Astrocyte (in vitro differentiated cells and primary cell): ENCODE results near the gene TAF4. TPM values are rescaled to one million over a fixed set of nuclear protein-coding genes. Genes with fewer than 3 reads are reported as not detected.
A peak's percentile ranks its signal among the peaks of the same experiment; 100 is the strongest.
"Not testable (repeated sequence)": the region's sequence is repeated elsewhere in the genome, so short reads cannot be mapped to it uniquely, and the experiment has no call there.

Experiments used
- DNase-seq: peaks from one replicate; pipeline ENCODE4 v3.0.0-alpha.2; 2010; ENCODE audit warnings: low read depth
- FAIRE-seq: peaks from 2 replicates; lab custom pipeline; 2011; peaks lifted over from hg19 to GRCh38; lab: Jason Lieb, UNC
- H2AFZ ChIP-seq: 2 replicates; pipeline ENCODE4 v1.6.0; 2012; ENCODE audit warnings: low read depth, low read length, inconsistent platforms
- H3K27ac ChIP-seq: 2 replicates; pipeline ENCODE4 v1.5.1; 2011; ENCODE audit warnings: low read depth, low read length, inconsistent platforms
- H3K27me3 ChIP-seq: 2 replicates; pipeline ENCODE4 v1.6.0; 2011; ENCODE audit warnings: low read length, inconsistent platforms; ENCODE audit not compliant: insufficient read depth
- H3K36me3 ChIP-seq: 2 replicates; pipeline ENCODE4 v1.5.1; 2011; ENCODE audit warnings: low read length, inconsistent platforms; ENCODE audit not compliant: insufficient read depth
- H3K4me1 ChIP-seq: 2 replicates; pipeline ENCODE4 v1.5.1; 2011; ENCODE audit warnings: low read length, inconsistent platforms; ENCODE audit not compliant: insufficient read depth
- H3K4me2 ChIP-seq: 2 replicates; pipeline ENCODE4 v1.6.0; 2012; ENCODE audit warnings: low read length, inconsistent platforms
- H3K4me3 ChIP-seq: 2 replicates; pipeline ENCODE4 v1.5.1; 2011; ENCODE audit warnings: low read depth, mild to moderate bottlenecking, low read length, inconsistent platforms; ENCODE audit not compliant: insufficient read depth
- H3K79me2 ChIP-seq: 2 replicates; pipeline ENCODE4 v1.6.0; 2012; ENCODE audit warnings: mild to moderate bottlenecking, low read length, inconsistent platforms; ENCODE audit not compliant: insufficient read depth
- H3K9ac ChIP-seq: 2 replicates; pipeline ENCODE4 v1.6.0; 2012; ENCODE audit warnings: mild to moderate bottlenecking, low read length, inconsistent platforms
- H3K9me3 ChIP-seq: 2 replicates; pipeline ENCODE4 v1.5.1; 2012; ENCODE audit warnings: low read depth, mild to moderate bottlenecking, low read length, inconsistent platforms; ENCODE audit not compliant: insufficient read depth
- H4K20me1 ChIP-seq: 2 replicates; pipeline ENCODE4 v1.6.0; 2012; ENCODE audit warnings: low read length, inconsistent platforms; ENCODE audit not compliant: insufficient read depth
- H3K27ac Mint-ChIP-seq: one replicate; pipeline ENCODE4 v1.8.0; 2021; ENCODE audit warnings: mild to moderate bottlenecking, mixed read lengths; ENCODE audit not compliant: unreplicated experiment
- H3K27me3 Mint-ChIP-seq: one replicate; pipeline ENCODE4 v1.8.0; 2021; ENCODE audit warnings: low read depth, mixed read lengths; ENCODE audit not compliant: unreplicated experiment
- H3K36me3 Mint-ChIP-seq: one replicate; pipeline ENCODE4 v1.8.0; 2021; ENCODE audit warnings: low read depth, mixed read lengths; ENCODE audit not compliant: unreplicated experiment
- H3K4me1 Mint-ChIP-seq: one replicate; pipeline ENCODE4 v1.8.0; 2021; ENCODE audit warnings: low read depth, mixed read lengths; ENCODE audit not compliant: unreplicated experiment
- H3K4me3 Mint-ChIP-seq: one replicate; pipeline ENCODE4 v1.8.0; 2021; ENCODE audit warnings: mild to moderate bottlenecking, moderate library complexity, mixed read lengths; ENCODE audit not compliant: unreplicated experiment
- H3K9me3 Mint-ChIP-seq: one replicate; pipeline ENCODE4 v1.8.0; 2021; ENCODE audit warnings: mild to moderate bottlenecking, mixed read lengths; ENCODE audit not compliant: unreplicated experiment
- EZH2 ChIP-seq: IDR thresholded peaks from 2 replicates; pipeline ENCODE4 v1.6.1; 2012; ENCODE audit warnings: mild to moderate bottlenecking, low read length, inconsistent platforms; ENCODE audit not compliant: insufficient read depth
- total RNA-seq: library from RNA; stranded (reverse); gene quantifications from 2 replicates; pipeline ENCODE4 v1.2.1, GENCODE V29; 2021
- TF ChIP-seq, protein P1 (sequence below): IDR thresholded peaks from 2 replicates; pipeline ENCODE4 v1.5.1; 2011; ENCODE audit warnings: low read depth, mild to moderate bottlenecking, inconsistent platforms, low read length, moderate library complexity; ENCODE audit not compliant: insufficient read depth

Gene TAF4
- total RNA-seq, 1 donor from 2014 or later, result 11.8 TPM

DNA sequence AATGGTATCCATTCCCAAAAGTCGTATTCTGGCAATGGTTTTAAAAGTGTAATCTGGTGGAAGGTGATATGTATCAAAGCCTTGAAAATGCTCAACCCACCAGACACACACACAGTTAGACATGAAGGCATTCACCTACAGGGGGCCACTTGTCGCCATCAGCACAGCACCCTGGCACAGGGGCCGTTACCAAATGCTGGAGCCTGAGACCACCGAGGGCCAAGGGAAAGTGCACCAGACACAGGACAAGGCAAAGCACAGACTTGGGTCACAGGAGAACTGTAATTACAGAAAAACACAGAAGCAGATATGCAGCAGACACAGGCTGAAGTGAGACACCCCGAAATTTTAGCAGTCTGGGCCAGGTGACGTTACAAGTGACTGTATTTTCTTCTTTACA, 9.3 kb downstream of the TAF4 start:
- Histone ChIP-seq H4K20me1 (peaks cover 84% of the 10 kb centered on the region), H3K27me3 (no peaks in the 10 kb centered on the region), H3K9me3 (no peaks in the 10 kb centered on the region), H3K4me3 (no peak overlapping the region), H3K79me2 (peaks cover 85% of the 10 kb centered on the region), H3K4me1 (no peaks in the 10 kb centered on the region), H3K27ac (no peak overlapping the region), H2AFZ (no peak overlapping the region), H3K36me3 (no peaks in the 10 kb centered on the region), H3K4me2 (no peak overlapping the region), H3K9ac (no peak overlapping the region)
- Mint-ChIP-seq H3K27me3 (no peaks in the 10 kb centered on the region), H3K9me3 (no peaks in the 10 kb centered on the region), H3K4me3 (no peak overlapping the region), H3K36me3 (peaks cover 2% of the 10 kb centered on the region), H3K4me1 (peaks cover 2% of the 10 kb centered on the region), H3K27ac (no peak overlapping the region)
- no peak for DNase-seq
- no peak for FAIRE-seq
- TF ChIP-seq, protein P1, sequence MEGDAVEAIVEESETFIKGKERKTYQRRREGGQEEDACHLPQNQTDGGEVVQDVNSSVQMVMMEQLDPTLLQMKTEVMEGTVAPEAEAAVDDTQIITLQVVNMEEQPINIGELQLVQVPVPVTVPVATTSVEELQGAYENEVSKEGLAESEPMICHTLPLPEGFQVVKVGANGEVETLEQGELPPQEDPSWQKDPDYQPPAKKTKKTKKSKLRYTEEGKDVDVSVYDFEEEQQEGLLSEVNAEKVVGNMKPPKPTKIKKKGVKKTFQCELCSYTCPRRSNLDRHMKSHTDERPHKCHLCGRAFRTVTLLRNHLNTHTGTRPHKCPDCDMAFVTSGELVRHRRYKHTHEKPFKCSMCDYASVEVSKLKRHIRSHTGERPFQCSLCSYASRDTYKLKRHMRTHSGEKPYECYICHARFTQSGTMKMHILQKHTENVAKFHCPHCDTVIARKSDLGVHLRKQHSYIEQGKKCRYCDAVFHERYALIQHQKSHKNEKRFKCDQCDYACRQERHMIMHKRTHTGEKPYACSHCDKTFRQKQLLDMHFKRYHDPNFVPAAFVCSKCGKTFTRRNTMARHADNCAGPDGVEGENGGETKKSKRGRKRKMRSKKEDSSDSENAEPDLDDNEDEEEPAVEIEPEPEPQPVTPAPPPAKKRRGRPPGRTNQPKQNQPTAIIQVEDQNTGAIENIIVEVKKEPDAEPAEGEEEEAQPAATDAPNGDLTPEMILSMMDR, result no peak
- TF ChIP-seq EZH2, result no peak

DNA sequence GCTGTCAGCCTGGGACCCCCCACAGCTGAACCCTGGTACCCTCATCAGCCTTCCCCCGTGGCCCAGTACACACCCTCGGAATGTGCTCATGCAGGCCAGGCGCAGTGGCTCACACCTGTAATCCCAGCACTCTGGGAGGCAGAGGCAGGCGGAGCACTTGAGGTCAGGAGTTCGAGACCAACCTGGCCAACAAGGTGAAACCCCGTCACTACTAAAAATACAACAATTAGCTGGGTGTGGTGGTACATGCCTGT, 9.9 kb downstream of the TAF4 start:
- H3K4me1 Mint-ChIP-seq, H3K27ac Mint-ChIP-seq, H3K4me2 ChIP-seq, H3K4me1 ChIP-seq, H3K36me3 ChIP-seq, H3K9me3 Mint-ChIP-seq, H3K9me3 ChIP-seq, H3K4me3 ChIP-seq, H3K27me3 ChIP-seq, DNase-seq, FAIRE-seq, H3K27me3 Mint-ChIP-seq, H3K4me3 Mint-ChIP-seq, H3K9ac ChIP-seq, H2AFZ ChIP-seq, H3K36me3 Mint-ChIP-seq, H3K27ac ChIP-seq: not testable (repeated sequence)
- H4K20me1 ChIP-seq, result peaks cover 84% of the 10 kb centered on the region
- H3K79me2 ChIP-seq, result peaks cover 85% of the 10 kb centered on the region

DNA sequence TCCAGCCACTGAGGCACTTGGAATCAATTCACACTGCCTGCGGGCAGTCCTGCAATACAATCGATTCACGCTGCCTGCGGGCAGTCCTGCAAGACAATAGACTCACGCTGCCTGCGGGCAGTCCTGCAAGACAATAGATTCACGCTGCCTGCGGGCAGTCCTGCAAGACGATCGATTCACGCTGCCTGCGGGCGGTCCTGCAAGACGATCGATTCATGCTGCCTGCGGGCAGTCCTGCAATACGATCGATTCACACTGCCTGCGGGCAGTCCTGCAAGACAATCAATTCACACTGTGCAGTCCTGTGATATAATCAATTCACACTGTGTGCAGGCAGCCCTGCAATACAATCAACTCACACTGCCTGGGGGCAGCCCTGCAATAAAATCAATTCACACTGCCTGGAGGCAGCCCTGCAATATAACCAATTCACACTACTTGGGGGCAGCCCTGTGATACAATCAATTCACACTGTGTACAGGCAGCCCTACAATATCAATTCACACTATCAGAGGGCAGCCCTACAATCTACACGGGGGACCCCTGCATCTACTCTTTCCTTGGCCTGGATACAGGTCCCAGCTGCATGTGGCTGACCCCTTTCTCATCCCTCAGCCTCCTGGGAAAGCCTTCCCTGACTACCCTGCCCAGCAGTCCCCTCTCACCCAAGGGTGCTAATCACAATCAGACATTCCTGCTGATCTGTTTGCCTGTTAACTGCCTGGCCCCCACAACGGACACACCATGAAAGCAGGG, 10.4 kb downstream of the TAF4 start:
- H3K4me1 Mint-ChIP-seq, result peaks cover 2% of the 10 kb centered on the region
- Histone ChIP-seq H2AFZ (no peak overlapping the region), H3K4me1 (no peaks in the 10 kb centered on the region), H3K9ac (no peak overlapping the region), H3K4me2 (no peak overlapping the region), H3K27ac (no peak overlapping the region), H3K9me3 (no peaks in the 10 kb centered on the region), H4K20me1 (peaks cover 84% of the 10 kb centered on the region), H3K27me3 (no peaks in the 10 kb centered on the region), H3K4me3 (no peak overlapping the region), H3K79me2 (peaks cover 85% of the 10 kb centered on the region), H3K36me3 (no peaks in the 10 kb centered on the region)
- H3K4me3 Mint-ChIP-seq, result peak overlapping the region; percentile 11
- H3K27ac Mint-ChIP-seq, result no peak overlapping the region
- DNase-seq (no peak), FAIRE-seq (no peak)
- TF ChIP-seq, protein P1, result no peak
- no peak for TF ChIP-seq EZH2
- H3K36me3 Mint-ChIP-seq, result peaks cover 2% of the 10 kb centered on the region
- H3K27me3 Mint-ChIP-seq, result no peaks in the 10 kb centered on the region
- H3K9me3 Mint-ChIP-seq, result no peaks in the 10 kb centered on the region
